WTC11 (cell line): ENCODE measurements around the gene NEURL1B. TPM values are rescaled to one million over a fixed set of nuclear protein-coding genes. Genes with fewer than 3 reads are reported as not detected.

Experiments
- ATAC-seq: fragments of 200-7000 bp; cut with Tn5 transposase; 2 replicates; pipeline ENCODE4 v1.10.0; 2021; ENCODE audit warnings: mild to moderate bottlenecking, moderate library complexity
- CTCF ChIA-PET: fragments of 300-600 bp; sonication (Branson Sonifier 250); formaldehyde crosslinking; loops from one replicate; lab custom pipeline; 2021; ENCODE audit warnings: antibody characterized with exemption; lab: Charles Lee
- POLR2A ChIA-PET: fragments of 350-600 bp; sonication (Branson Sonifier 250); formaldehyde crosslinking; loops from one replicate; lab custom pipeline; 2021; ENCODE audit warnings: antibody characterized with exemption; lab: Charles Lee
- DNase-seq: peaks from one replicate; pipeline ENCODE4 v3.0.0; 2021; ENCODE audit warnings: low spot score
- H3K27ac Mint-ChIP-seq: 2 replicates; pipeline ENCODE4 v1.8.0; 2021; ENCODE audit warnings: mixed read lengths
- H3K27me3 Mint-ChIP-seq: 2 replicates; pipeline ENCODE4 v1.8.0; 2021; ENCODE audit warnings: low read depth, mild to moderate bottlenecking, moderate library complexity, mixed read lengths
- H3K36me3 Mint-ChIP-seq: 2 replicates; pipeline ENCODE4 v1.8.0; 2021; ENCODE audit warnings: mixed read lengths
- H3K4me1 Mint-ChIP-seq: 2 replicates; pipeline ENCODE4 v1.8.0; 2022; ENCODE audit warnings: mixed read lengths
- H3K4me3 Mint-ChIP-seq: 2 replicates; pipeline ENCODE4 v1.8.0; 2021; ENCODE audit warnings: mild to moderate bottlenecking, moderate library complexity, mixed read lengths
- H3K9me3 Mint-ChIP-seq: 2 replicates; pipeline ENCODE4 v1.8.0; 2021; ENCODE audit warnings: mixed read lengths
- EMX1 ChIP-seq: fragments of 250-450 bp; sonication (Bioruptor Pico); IDR thresholded peaks from 2 replicates; pipeline ENCODE4 v1.8.0; 2021; ENCODE audit warnings: mild to moderate bottlenecking
- ETV6 ChIP-seq: sonication (generic); formaldehyde crosslinking; IDR thresholded peaks from 2 replicates; pipeline ENCODE4 v1.8.1; 2022; ENCODE audit warnings: mild to moderate bottlenecking, missing genetic modification reagents
- FOXP1 ChIP-seq: sonication (generic); formaldehyde crosslinking; IDR thresholded peaks from 2 replicates; pipeline ENCODE4 v1.8.0; 2022; ENCODE audit warnings: missing genetic modification reagents, mild to moderate bottlenecking, moderate library complexity, borderline replicate concordance
- MAX ChIP-seq: sonication (generic); formaldehyde crosslinking; IDR thresholded peaks from 2 replicates; pipeline ENCODE4 v1.8.0; 2022; ENCODE audit warnings: mild to moderate bottlenecking, missing genetic modification reagents
- PRDM15 ChIP-seq: sonication (generic); formaldehyde crosslinking; IDR thresholded peaks from 2 replicates; pipeline ENCODE4 v1.8.0; 2022; ENCODE audit warnings: missing genetic modification reagents
- PREB ChIP-seq: sonication (generic); formaldehyde crosslinking; IDR thresholded peaks from 2 replicates; pipeline ENCODE4 v1.8.1; 2022; ENCODE audit warnings: mild to moderate bottlenecking, missing genetic modification reagents, moderate library complexity, borderline replicate concordance
- RORB ChIP-seq: fragments of 250-450 bp; sonication (Bioruptor Pico); IDR thresholded peaks from 2 replicates; pipeline ENCODE4 v1.9.0; 2021; ENCODE audit warnings: mild to moderate bottlenecking
- SMAD3 ChIP-seq: sonication (generic); formaldehyde crosslinking; IDR thresholded peaks from 2 replicates; pipeline ENCODE4 v1.8.0; 2022; ENCODE audit warnings: missing genetic modification reagents, mild to moderate bottlenecking, borderline replicate concordance
- SP1 ChIP-seq: sonication (generic); formaldehyde crosslinking; conservative IDR thresholded peaks from 2 replicates; pipeline ENCODE4 v1.8.1; 2022; ENCODE audit warnings: missing genetic modification reagents
- ZBTB43 ChIP-seq: sonication (generic); formaldehyde crosslinking; IDR thresholded peaks from 2 replicates; pipeline ENCODE4 v1.8.1; 2023; ENCODE audit warnings: mild to moderate bottlenecking, missing genetic modification reagents
- ZNF121 ChIP-seq: sonication (generic); formaldehyde crosslinking; IDR thresholded peaks from 2 replicates; pipeline ENCODE4 v1.8.0; 2023; ENCODE audit warnings: missing genetic modification reagents
- ZNF317 ChIP-seq: sonication (generic); formaldehyde crosslinking; IDR thresholded peaks from 2 replicates; pipeline ENCODE4 v1.8.1; 2023; ENCODE audit warnings: low read depth, mild to moderate bottlenecking, moderate library complexity, missing genetic modification reagents, borderline replicate concordance
- ZNF512 ChIP-seq: sonication (generic); formaldehyde crosslinking; IDR thresholded peaks from 2 replicates; pipeline ENCODE4 v1.8.1; 2022; ENCODE audit warnings: missing genetic modification reagents, borderline replicate concordance
- total RNA-seq: library from RNA; stranded (reverse); gene quantifications from 3 replicates; pipeline ENCODE4 v1.2.3, GENCODE V29; 2021

The NEURL1B gene
- total RNA-seq, 1 experiment from 2014 or later = 9.8 TPM

GRCh38 chr5:172668594-172669071 lies 27.6 kb downstream of the NEURL1B start (continued):
- TF ChIP-seq ZNF512 (CRISPR knock-in tag) = no peak
- TF ChIP-seq EMX1 = no peak

GRCh38 chr5:172669386-172670004 lies 28.4 kb downstream of the NEURL1B start:
- ATAC-seq = no peak
- Mint-ChIP-seq H3K4me1 (no peaks in the 10 kb centered on the region), H3K4me3 (no peak overlapping the region), H3K27me3 (no peaks in the 10 kb centered on the region), H3K27ac (no peak overlapping the region), H3K9me3 (no peaks in the 10 kb centered on the region), H3K36me3 (no peaks in the 10 kb centered on the region)
- POLR2A ChIA-PET = no interaction called here
- CTCF ChIA-PET = interaction anchor here (0.5 to 5.8 kb wide), 14 partner anchors 9 to 342 kb away, joined by 3 to 100 read pairs (median 4); no protein-coding TSS in a partner anchor
- DNase-seq = no peak
- TF ChIP-seq ETV6 (CRISPR knock-in tag) = no peak
- no peak for TF ChIP-seq RORB (CRISPR knock-in tag)
- TF ChIP-seq SMAD3 (CRISPR knock-in tag) = no peak
- TF ChIP-seq PRDM15 (CRISPR knock-in tag) = no peak
- no peak for TF ChIP-seq SP1 (CRISPR knock-in tag)
- no peak for TF ChIP-seq ZNF317

- ATAC-seq = peak; percentile 32; the same call in 1 of the 2 replicates
- CTCF ChIA-PET = interaction anchor here (0.5 to 2.2 kb wide), 11 partner anchors 9 to 341 kb away, joined by 3 to 12 read pairs (median 4); no protein-coding TSS in a partner anchor
Measured at GRCh38 chr5:172670005-172670402, 28.9 kb downstream of the NEURL1B start.

More at GRCh38 chr5:172670005-172670402, 28.9 kb downstream of the NEURL1B start:
- DNase-seq = peak; percentile 46
- POLR2A ChIA-PET = no interaction called here
- no peaks in the 10 kb centered on the region for H3K9me3 Mint-ChIP-seq
- no peaks in the 10 kb centered on the region for H3K36me3 Mint-ChIP-seq
- no peaks in the 10 kb centered on the region for H3K27me3 Mint-ChIP-seq
- no peak overlapping the region for H3K4me3 Mint-ChIP-seq
- TF ChIP-seq FOXP1 (CRISPR knock-in tag) = 0 out of 2 replicates have a peak, but pooled peaks have one; percentile 58
- no peak for TF ChIP-seq PREB (CRISPR knock-in tag)
- TF ChIP-seq ZNF121 (CRISPR knock-in tag) = no peak
- no peak for TF ChIP-seq ZBTB43 (CRISPR knock-in tag)
- no peak for TF ChIP-seq PRDM15 (CRISPR knock-in tag)
- TF ChIP-seq MAX (CRISPR knock-in tag) = no peak
- TF ChIP-seq ZNF512 (CRISPR knock-in tag) = no peak
- TF ChIP-seq ZNF317 = no peak
- TF ChIP-seq, all 79 proteins: peak for 1
- no peak overlapping the region for H3K27ac Mint-ChIP-seq
- H3K4me1 Mint-ChIP-seq = no peaks in the 10 kb centered on the region
